GM20431 (cell line): ENCODE results near the gene ZSWIM4.
"Not testable (repeated sequence)": the region's sequence is repeated elsewhere in the genome, so short reads cannot be mapped to it uniquely, and the experiment has no call there.

Experiments
- in situ Hi-C: fragments of 300-500 bp; cut with MseI, MboI; formaldehyde crosslinking; loops from one replicate; pipeline ENCODE4 v1.15.0; 2020; ENCODE audit warnings: low sequenced_read_pairs; ENCODE audit not compliant: unreplicated experiment

Gene ZSWIM4

GRCh38 chr19:13774217-13775191 is 20.7 kb upstream of the ZSWIM4 start, which contains the start of gene C19orf53:
TSS of gene C19orf53 (plus strand) at chr19:13774456. CDS start at chr19:13774478, 22 bp downstream.
- in situ Hi-C loops: no loop called here

DNA sequence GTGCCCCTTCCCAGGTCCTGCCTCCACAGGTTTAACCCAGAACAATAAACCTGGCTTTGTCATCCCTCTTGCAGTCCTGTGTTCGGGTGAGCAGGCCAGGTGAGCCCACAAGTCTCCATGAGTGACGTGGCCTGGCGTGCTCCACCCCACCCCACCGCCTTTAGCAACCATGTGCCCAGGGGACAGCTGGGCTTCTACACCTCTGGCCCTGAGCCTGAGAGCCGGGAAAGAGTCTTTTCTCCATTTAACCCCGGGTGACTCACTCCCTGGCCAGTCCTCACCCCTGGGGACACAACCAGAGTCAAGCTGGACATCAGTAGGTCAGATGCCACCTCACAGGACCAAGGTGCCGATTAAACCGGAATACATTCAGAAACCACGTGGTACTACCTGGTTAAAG is 16.8 kb upstream of the ZSWIM4 start:
- in situ Hi-C loops: no loop called here

- in situ Hi-C loops: no loop called here
Observed at GRCh38 chr19:13778847-13779246, 16.4 kb upstream of the ZSWIM4 start.

GRCh38 chr19:13779794-13780193 is 15.4 kb upstream of the ZSWIM4 start:
- in situ Hi-C loops: loop anchor here (10.0 kb wide), 1 partner anchor 75 kb away; no protein-coding TSS in a partner anchor

DNA sequence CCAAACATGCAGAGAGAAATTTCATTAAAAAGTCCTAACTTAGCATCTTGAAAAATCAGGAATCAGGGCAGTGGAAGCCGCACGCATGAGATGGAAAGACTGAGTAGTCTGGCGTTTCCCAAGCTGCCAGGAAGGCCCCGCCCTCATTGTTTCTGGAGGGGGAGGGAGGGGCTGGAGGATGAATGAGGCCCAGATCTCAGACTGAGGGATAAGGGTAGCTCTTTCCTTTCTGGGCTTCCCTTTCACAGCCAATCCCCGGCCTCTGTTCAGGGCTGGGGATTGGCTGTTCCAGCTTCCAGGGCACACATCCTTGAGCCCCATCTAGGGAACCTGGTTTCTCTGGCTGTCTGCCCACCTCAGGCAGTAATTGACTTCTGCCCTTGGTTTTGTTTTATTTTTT is 13.7 kb upstream of the ZSWIM4 start:
- in situ Hi-C loops: loop anchor here (10.0 kb wide), 1 partner anchor 73 kb away; no protein-coding TSS in a partner anchor

- in situ Hi-C loops: loop anchor here (10.0 kb wide), 1 partner anchor 72 kb away; no protein-coding TSS in a partner anchor
Observed at GRCh38 chr19:13782537-13782936, 12.7 kb upstream of the ZSWIM4 start.

GRCh38 chr19:13783565-13784500 is 11.4 kb upstream of the ZSWIM4 start:
- in situ Hi-C loops: loop anchor here (10.0 kb wide), 1 partner anchor 71 kb away; no protein-coding TSS in a partner anchor

- in situ Hi-C loops: loop anchor here (10.0 kb wide), 1 partner anchor 70 kb away; no protein-coding TSS in a partner anchor
Observed at GRCh38 chr19:13784731-13785452, 10.4 kb upstream of the ZSWIM4 start.

DNA sequence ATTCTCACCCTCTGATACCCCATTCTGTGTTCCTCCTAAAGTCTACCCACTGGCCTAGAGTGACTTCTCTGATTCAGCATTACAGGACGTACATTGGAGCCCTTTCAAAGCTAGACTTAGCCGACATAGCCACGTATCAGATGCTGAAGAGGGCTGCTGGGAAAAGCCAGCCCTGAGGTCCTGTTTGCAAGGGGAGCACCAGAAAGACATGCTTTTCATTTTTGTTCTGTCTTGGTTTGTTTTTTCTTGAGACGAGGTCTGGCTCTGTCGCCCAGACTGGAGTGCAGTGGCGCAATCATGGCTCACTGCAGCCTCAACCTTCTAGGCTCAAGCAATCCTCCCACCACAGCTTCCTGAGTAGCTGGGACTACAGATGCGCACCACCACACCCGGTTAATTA is 6.3 kb upstream of the ZSWIM4 start:
- in situ Hi-C loops: loop anchor here (10.0 kb wide), 1 partner anchor 66 kb away; no protein-coding TSS in a partner anchor

- in situ Hi-C loops: no loop called here
Observed at GRCh38 chr19:13790354-13790753, 4.9 kb upstream of the ZSWIM4 start.

GRCh38 chr19:13793317-13793716 is 1.9 kb upstream of the ZSWIM4 start:
- in situ Hi-C loops: not testable (repeated sequence)

GRCh38 chr19:13794398-13794756 is 866 bp upstream of the ZSWIM4 start:
- in situ Hi-C loops: no loop called here

GRCh38 chr19:13795595-13796300 is 505 bp downstream of the ZSWIM4 start:
- in situ Hi-C loops: no loop called here

DNA sequence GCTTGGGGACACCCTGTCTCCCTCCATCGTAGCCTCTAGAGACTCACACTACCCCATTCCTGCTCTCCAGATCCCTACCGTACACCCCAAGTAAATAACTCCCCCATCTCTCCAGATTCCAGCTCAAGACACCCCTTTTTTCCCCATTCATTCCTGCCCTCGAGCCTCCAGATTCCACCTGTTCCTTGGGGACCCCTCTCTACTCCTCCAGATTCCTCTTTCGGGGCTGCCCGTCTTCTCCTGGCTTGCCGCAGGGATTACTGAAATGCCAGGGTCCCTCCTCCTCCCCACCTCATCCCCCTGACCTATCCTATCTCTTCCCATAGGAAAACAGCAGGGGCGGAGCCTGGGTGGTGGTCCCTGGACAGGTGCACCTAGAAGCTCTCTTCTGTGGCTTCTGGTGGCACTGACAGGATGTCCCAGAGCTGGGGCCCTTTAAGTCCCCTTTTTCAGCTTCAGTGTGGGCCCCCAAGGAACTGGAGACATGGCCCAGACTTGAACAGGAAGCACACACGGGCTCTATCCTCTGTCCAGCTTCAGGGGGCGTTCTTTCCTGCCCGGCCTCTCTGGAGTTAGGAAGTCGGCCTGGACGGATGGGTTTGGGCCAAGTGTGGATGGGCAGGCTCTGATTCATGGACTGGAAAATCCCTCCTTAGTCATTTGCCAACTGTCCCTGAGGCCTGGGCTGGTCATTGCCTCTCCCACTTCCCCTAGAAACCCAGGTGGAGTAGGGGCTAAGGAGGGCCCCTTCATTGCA is 1.2 kb downstream of the ZSWIM4 start:
- in situ Hi-C loops: no loop called here

DNA sequence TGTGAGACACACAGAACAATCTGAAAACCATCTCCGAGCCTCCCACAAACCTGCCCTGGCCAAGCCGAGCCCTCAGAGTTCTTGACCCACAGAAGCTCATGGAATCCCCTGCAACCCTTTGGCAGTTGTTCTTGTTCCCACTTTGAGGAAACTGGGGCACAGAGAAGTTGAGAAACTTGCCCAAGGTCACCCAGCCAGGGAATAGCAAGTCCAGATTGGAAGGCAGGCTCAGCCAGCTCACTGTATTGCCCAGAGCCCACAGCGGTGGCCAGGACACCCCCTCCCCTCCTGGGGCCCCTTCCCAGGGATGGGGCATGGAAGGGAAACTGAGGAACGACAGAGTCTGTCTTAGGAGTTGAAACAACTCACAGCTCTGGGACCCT is 1.8 kb downstream of the ZSWIM4 start:
- in situ Hi-C loops: no loop called here

GRCh38 chr19:13797870-13798269 is 2.6 kb downstream of the ZSWIM4 start:
- in situ Hi-C loops: no loop called here

DNA sequence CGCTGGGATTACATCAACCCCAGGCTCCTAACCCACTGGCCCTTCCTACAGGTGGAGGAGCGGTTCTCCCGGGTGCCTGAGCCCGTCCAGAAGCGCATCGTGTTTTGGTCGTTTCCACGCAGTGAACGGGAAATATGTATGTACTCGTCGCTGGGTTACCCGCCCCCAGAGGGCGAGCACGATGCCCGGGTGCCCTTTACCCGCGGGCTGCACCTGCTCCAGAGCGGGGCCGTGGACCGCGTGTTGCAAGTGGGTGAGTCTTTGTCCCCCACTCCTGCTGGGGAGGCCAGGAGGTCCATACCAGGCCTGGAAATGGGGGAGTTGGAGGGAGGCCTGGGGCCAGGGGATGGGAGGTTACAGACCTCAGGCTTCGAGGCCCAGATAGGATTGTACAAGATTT is 4.4 kb downstream of the ZSWIM4 start:
- in situ Hi-C loops: no loop called here

DNA sequence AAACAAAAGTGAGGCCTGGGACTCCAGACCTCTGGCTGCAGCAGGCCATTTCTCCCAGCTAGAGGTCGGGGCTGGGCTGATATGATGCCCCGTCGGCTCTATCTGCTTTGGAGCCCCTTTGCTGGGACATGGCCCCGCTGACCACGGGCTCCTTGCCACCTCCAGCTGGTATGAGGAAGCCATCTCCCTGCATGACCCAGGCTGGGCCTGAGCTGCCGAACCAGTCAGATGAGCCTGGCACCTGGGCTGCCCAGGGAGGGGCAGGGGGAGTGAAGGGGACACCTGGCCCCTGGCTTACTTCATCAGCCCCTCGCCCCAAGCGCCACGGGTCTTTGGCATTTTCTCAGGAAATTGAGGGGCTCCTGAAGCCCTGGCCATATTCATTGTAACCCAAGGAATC is 7.8 kb downstream of the ZSWIM4 start:
- in situ Hi-C loops: no loop called here
